Activated T-cell treated with anti-CD3 and anti-CD28 coated beads for 48 hours (primary cell): ENCODE measurements around the gene CXCR4.

Experiments used
- DNase-seq: peaks from one replicate; pipeline ENCODE4 v3.0.0-alpha.2; 2020; ENCODE audit warnings: low read depth

Gene CXCR4

DNA sequence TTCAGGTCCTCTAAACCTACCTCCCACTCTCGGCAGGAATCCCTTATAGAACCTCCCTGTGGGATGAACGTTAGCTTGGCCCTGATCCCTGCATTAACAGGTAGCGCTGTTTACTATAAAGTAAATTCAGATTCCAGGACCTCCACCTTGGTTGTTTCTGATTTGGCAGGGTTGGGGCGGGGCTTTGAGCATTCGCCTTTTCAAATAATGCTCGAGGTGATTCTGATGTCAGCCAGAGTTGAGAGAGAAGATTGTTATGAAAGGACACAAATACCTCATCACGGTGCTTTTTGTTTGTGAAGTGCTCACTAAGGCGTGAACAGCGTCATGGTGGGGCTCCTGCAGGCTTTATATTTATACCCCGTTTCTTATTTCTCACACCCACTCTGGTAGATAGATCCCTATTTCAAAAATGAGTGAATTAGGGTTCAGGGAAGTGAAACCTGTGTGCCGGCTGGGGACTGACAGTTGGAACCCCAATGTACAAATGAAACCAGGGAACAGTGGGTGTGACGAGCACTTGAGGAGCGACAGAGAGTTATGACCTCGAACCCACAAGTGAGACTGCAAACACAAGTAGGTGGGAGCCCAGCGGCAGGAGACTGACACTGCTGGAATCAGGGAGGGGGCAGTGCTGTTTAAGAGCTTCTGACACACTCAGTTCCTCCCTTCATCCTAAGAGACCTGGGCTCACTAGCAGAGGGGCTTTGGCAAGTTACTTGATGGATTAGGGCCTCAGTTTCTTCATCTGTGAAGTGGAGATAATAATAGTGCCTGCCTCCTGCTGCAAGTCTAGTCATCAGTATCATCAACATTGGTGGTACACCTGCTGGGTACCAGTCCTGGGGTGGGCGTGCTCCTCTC lies 14.2 kb upstream of the CXCR4 start:
- DNase-seq, result peak; percentile 46

DNA sequence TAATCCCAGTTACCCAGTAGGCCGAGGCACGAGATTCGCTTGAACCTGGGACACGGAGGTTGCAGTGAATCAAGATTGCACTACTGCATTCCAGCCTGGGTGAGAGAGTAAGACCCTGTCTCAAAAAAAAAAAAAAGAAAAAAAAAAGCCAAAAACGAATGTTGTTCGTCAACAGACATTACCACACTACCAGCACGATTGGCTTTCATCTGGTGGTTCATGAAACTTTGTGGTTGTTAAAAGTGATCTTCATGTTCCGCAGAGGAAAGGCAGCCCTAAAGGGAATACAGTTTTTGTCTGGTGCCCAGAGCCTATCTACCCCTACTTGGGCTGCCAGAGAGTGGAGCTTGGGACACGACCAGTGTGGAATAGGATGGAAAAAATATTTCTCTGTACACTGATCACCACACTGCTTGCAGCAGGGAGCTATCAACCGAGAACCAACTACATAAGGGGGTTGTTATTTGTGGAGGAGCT lies 13.6 kb upstream of the CXCR4 start:
- no peak for DNase-seq

DNA sequence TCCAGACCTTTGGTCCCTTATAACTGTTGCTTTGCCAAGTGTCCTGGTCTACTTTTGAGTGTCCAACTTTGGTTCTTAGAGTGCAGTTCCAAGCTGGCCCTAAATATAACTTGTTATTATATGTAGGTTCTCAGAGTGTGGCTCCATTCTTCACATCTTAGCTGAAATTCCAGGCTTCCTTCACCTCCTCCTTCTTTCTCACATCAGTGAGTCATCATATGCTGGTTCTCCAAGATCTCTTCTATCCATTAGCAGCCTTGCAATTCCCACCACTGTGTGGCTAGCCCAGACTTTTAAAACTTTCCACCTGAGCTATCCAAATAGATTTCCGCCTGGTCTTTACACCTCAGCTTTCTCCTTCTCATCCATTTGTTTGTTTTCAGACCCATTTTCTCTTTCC lies 12.6 kb upstream of the CXCR4 start:
- DNase-seq, result no peak

DNA sequence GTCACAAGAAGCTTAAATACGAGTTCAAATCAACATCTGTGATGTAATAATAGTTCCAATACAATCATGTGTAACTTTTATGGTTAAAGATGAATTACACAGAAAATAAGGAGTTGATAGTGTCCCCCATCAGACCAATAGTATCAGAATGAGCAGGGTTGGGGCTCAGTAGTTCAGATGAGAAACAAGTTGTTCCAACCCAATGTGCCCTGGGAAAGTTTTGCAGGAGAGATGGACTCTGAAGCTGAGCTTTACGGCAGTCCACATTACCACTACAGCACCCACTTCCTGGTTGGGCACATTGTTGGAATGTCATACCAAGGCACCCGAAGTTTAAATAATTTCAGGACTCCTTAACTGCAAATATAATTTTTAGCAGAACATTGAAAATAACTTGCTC lies 12.1 kb upstream of the CXCR4 start:
- no peak for DNase-seq

DNA sequence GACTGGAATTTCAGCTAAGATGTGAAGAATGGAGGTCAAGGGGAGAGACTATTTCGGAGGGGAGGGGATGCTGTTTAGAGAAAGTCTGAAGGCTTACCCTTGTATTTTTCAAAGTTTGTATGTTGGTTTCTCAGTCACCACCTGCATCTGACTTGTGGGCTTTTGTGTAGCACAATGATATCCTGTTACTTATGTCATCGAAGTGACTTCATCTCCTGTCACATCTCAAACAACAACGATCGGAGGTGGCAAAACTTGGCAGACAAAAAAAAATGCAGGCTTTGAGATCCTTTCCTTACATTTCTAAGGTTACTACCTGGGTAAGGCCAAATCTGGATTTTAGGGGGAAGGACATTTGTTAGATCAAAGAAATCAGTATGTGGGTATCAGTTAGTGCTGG lies 11.7 kb upstream of the CXCR4 start:
- DNase-seq, result no peak

DNA sequence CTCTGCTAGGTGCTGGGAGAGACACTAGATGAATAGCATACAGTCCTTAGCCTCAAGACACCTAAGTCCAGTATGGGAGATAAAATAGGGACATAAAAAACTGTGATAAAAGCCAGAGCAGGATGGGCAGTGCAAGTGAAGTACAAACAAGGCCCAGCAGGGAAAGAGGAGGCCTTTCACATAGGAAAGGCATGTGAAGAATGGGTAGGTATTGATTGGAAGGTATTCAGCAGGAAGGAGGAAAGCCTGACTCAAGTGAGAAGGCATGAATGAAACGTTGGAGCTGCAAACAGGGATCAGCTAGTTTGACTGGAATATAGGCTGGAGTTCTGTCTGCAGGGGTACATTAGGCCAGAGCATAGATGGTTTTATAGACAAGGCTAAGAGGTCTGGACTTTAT lies 11.0 kb upstream of the CXCR4 start:
- no peak for DNase-seq

DNA sequence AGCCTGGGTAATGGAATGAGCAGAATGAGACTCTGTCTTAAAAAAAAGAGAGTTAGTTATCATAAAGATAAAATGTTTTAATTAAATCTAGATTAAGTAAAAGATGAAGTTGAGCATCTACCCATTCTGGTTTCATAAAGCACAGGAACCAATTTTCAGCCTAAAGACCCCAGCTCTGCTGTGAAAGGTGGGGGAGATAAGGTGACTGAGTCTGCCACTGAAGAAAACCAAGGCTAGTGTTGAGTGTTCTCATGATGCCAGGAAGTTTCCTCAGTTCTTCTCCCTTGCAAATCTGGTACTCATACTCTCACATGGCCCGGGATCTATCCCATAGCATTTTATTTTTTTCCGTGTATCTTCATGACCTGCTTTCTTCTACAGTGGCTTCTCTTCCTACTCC lies 10.4 kb upstream of the CXCR4 start:
- DNase-seq, result no peak

DNA sequence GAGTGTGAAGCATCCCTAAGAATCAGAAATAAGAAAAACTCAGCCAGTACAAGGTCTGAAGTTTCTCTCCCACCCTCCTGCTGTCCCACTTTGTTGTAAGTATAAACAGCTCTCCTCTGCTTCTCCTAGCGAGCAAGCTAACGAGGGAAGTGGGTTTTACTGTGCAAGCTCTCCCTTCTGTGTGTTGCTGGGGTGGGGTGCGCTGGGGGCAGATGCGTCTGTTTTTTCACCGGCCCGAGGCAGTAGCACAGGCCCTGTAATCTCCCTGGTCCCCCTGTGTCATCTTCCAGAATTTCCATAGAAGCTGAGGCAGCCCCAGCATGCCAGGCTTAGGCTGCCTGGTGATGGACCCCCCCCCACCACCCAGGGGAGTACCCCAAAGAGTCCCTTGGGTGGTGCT lies 9.4 kb upstream of the CXCR4 start:
- no peak for DNase-seq

DNA sequence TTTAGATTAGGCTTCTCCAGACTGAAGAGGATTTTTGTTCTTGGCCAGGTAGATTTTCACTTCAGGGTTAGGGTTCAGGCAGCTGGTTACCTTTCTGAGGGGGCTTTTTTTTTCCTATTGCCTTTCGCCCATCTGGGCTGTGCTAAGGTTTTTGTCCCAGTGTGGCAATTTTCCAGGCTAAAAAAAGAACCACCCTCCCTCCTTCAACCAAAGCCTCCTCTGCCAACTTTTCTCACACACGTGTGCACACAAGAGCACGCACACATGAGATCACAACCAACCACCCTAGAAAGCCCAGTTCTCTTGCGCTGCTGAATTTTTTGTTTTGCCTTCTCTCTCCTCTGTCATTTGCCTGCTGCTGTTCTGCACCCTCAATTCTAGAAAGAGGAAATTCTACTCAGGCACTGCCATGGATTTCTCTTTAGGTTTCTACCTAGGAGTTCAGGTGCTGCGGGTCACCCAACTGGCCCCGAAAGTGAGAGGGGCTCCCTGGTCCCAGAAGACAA lies 8.5 kb upstream of the CXCR4 start:
- no peak for DNase-seq

DNA sequence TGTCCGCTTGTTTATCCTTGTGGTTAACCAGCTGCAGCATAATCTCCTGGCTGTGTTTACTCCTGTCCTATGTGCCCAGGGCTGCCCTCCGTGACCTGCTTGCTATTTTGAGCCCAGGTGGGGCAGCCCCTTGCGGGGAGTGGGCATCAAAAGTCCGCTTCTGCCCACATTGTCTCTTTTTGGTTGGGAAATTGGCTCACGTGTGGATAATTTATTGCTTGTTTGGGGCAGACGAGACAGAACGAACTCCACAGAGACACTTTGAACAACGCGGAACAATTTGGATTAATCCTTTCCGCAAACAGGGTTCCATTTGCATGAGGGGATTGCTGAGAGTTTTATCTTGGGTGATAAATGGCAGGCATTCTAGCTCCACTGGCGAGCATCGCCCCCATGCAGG lies 8.1 kb upstream of the CXCR4 start:
- no peak for DNase-seq

DNA sequence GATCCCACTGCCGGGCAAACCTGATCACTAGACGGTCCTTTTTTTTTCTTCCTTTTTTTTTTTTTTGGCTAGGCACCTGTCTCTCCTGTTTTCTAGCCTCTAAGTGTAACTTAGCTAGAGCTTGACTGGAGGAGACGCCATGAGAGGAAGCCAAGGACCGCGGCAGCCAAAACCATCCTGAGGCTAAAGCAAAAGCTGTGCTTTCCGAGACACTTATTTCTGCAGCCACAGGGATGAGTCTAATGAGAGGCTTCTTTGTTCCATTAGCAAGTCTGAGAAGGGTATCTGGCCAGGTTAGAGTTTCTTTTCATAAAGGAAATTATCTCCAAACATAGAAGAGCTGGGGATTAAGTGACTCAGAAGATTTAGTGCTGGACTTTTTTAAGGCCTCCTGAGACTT lies 7.3 kb upstream of the CXCR4 start:
- DNase-seq, result no peak

DNA sequence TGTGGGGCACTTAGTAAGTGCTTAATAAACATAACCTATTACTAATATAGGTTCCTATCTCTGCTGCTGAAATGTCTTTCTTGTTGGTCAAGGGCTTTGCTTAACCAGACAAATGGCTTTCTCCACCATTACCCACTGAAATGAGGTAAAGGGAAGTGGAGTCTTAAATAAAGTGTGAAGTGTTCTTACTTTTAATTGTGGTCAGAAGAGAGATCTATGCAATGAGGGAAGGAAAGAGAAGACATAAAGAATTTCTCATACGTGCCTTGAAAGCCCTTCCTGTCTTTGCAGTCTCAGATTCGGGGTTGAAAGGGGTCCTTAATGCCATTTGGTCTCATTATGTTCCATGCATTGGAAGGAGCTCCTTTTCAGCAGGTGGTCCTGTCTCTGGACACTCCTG lies 6.9 kb upstream of the CXCR4 start:
- DNase-seq, result no peak

DNA sequence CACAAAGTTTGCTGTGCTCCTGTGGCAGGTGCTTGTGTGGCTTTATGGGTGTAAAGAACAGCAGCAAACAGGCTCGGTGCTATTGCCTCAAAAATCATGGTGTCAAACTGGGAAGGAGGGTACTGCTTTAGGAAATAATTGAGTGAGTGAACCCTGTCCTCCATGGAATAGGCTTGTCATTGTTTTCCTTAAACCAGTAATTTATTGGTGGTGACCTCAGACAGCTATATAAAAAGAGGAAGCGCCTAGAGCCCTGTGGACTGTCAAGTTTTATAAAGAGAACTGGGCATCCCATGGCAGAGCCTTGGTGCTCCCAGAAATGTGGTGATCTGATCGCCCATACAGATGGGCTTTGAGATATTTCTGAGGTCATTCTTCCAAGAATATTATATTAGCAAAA lies 4.7 kb upstream of the CXCR4 start:
- DNase-seq, result no peak

DNA sequence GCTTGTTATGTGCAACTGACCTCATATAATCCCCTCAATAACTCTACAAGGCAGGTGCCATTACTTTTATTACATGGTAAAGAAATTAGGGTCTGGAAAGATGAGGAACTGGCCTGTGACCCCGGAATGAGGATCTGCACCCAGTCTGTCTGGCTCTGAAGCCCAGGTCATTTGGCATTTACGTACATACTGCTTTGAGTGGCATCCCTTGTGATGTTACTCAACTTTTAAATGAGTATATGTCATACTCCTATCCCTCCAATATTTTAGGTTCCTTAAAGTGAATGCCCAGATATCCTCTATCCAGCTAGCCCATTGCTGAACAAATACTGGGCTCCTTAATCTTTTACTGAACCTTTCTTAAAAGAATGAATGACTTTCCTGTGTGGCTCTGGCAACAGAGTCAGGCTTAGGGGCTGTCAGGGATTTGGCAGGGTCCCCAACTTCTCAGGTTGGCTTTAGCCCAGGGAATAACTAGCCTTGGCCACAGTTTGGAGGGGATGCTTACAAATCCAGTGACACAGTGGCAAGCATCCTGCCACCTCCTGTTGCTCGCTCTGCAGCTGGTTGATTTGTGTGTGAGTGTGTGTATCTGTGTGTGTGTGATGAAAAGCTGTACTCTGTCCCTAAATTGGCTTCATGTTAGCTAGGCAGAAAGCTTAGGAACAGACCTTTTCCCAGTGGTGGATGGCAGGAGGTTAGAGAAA lies 3.4 kb upstream of the CXCR4 start:
- DNase-seq, result no peak

DNA sequence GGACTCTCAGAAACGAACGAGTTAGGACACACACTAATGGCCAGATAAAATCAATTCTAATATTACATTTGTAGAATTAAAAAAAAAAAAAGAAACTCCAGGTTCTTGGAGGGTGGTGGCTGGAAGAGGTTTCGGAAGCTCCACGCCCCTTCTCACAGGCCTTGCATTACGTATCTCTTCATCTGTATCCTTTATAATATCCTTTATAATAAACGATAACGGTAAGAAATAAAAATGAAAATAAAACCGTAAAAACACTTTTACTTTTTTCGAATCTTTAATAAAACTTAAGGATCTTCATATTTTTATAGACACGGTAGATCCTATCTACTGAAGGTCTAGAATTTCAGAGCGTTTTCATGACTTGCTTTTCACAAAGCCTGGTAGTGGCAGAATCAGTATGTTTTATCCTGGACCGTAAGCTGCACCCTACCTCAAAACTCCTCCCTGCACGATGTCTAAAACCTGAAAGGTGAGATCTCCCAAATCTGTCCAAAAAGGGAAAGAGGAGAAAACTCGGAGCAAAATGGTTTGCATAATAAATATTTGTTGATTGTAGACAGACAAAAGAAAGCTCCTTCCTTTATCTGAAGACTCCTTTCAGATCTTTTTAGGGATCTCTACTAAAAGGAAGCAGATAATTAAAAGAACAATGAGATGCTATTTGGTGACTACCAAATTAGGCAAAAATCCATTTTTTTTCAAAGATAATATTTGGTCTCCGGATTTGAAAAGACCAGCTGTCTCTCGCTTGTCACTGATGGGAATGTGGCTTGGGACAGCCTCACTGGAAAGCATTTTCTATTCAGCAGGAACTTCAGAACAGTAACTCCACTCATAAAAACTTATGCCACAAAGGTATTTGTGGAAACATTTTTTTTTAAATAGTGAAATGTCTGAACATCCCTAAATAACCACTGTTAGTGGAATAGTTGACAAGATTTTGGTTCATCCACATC lies 2.0 kb upstream of the CXCR4 start:
- no peak for DNase-seq

DNA sequence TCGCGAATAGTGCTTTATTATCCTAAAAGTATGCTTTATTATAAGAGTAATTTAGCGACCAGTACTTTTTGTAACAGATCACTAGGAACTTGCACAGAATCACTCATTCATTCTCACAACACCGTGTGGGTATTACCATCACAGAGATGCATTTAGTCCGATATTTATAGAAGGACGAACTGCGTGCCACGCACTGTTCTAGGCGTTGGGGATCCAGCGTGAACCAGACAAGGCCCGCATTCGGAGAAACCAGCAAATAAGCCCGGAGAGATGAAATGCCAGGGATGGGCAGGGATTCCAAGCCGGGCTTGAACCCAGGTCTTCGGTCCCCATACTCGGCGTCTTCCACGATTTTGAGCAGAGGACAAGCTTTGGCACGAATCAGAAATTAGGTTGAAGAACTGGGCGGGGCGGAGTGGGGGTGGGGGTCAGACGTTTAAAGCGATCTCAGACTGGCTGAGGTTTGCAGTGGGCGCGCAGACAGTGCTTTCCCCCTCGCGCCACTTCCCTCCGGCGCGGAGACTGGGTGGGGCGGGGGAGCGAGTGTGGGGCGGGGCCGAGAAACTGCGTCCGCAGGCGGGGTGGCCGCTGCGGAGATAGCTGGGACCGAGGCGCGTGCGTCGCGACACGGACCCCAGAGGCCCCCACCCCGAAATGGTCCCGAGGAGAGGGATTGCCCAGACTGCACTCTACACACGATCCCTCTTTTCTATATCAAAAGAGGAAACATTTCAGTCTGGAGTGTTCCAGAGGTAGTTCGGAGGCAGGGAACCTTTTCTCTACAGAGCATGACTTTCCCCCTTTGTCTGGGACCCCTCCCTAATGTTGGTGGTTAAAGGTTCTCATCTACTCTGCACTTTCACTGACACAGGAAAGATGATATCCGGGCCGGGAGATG lies 1.1 kb upstream of the CXCR4 start:
- DNase-seq, result peak; percentile 76

DNA sequence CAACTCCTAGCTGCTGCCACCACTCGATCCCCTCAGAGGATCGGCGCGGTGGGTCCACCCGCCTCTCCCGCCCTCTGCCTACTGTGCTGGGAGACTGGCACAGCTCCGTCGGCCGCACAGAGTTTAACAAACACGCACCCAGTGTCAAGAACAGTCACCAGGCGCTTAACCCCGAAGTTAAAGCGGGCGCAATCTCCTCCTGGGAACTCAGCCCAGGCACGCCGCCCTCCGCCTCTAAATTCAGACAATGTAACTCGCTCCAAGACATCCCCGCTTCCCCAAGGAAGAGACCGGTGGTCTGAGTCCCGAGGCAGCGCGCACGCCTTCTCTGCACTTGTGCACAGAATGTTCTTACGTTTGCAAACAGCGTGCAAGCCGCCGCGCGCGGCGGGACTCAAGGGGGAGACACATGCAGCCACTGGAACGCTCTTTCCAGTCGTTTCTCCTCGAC lies 533 bp downstream of the CXCR4 start:
- DNase-seq, result peak; percentile 39

DNA sequence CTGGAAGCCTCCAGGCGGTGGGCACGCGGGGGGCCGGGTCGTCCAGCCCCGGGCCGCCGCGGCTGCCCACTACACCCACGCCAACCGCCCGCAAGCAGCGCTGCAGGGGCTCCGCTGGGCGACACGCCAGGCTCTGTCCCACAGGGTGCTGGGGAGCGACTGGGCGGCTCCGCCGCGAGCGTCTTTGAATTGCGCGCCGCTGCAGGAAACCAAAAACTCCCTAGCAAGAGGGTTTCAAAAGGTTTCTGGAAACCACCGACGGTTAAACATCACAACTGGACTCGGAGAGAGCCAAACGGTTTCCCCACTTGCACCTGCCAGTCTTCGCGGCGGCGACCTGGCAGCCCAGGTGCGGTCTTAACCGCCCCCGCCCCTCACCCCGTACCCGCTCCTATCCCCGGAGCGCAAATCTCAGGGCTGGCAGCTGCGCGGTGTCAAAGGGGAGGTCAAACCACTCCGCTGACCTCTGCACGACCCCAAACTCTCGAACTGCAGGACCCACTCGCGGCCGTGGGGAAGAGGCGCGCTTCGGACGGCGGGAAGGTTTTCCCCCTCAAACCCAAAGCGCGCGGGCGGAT lies 1.0 kb downstream of the CXCR4 start:
- peak; percentile 51 for DNase-seq

DNA sequence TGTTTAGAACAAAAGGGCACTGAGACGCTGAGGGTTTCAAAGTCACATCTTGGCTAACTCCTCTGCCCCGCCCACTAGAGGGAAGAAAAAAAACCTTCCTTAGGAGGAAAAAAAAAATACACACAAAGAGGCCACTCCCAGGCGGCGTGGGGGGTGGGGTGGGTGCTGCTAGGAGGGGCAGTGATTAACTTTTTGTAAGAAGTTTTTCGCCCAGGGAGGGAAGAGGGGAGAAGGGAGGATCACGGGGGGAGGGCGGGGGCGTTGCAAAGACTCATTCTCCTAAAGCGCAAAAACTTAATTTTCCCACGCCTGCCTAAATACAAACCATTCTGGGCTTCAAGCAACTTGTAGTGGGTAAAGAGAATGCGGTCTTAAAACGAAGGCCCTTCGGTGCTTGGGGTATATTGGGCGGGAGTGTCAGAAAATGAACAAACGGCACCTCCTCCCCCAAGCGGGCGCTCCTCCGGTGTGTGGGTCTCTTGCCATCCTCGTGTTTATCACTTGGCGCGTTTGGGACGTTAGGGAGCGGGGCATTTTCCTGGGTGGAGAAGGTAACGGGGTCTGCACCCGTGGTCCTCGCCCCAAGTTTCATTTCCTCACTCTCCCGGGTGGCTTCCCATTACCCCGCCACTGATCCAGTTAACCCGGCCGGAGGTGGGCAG lies 1.7 kb downstream of the CXCR4 start:
- peak; percentile 51 for DNase-seq

DNA sequence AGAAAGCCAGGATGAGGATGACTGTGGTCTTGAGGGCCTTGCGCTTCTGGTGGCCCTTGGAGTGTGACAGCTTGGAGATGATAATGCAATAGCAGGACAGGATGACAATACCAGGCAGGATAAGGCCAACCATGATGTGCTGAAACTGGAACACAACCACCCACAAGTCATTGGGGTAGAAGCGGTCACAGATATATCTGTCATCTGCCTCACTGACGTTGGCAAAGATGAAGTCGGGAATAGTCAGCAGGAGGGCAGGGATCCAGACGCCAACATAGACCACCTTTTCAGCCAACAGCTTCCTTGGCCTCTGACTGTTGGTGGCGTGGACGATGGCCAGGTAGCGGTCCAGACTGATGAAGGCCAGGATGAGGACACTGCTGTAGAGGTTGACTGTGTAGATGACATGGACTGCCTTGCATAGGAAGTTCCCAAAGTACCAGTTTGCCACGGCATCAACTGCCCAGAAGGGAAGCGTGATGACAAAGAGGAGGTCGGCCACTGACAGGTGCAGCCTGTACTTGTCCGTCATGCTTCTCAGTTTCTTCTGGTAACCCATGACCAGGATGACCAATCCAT lies 2.7 kb downstream of the CXCR4 start:
- DNase-seq, result no peak
